ENCODE results near the gene COL18A1.

The COL18A1 gene

DNA sequence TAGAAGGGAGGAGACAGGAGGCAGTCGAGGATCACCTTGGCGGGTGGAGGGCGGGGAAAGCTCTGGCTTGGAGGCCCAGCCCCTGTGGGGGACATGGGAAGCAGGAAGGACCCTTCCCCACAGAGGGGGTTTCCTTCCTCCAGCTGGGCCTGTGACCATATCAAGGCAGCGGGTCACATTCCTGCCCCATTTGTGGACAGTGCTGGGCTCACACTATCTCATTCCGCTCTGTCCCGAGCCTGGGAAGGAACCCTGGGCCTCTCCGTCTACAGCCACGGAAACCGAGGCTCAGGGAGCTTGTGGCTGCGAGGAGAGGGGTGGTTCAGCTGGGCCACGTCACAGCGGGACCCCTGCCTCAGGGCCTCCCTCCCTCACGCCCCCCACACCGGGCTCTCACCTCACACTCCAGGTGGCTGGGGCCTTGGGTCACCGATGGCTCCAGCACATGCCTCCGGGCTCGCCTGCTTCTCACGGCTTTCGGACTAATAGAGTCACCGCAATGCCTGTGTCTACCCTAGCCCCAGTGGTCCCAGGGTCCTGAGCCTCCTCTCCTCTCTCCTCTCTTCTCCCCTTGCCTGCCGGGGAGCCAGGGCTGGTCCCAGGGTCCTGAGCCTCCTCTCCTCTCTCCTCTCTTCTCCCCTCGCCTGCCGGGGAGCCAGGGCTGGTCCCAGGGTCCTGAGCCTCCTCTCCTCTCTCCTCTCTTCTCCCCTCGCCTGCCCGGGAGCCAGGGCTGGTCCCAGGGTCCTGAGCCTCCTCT, 80.9 kb downstream of the COL18A1 start:
- no peak for DNase-seq (ENCODE audit: low read depth)
- H3K4me3 ChIP-seq (ENCODE audit: low read depth, low read length): no peak overlapping the region
- in situ Hi-C loops (cut with HindIII; ENCODE audit: low sequenced_read_pairs): no loop called here
- TF ChIP-seq, protein P1, sequence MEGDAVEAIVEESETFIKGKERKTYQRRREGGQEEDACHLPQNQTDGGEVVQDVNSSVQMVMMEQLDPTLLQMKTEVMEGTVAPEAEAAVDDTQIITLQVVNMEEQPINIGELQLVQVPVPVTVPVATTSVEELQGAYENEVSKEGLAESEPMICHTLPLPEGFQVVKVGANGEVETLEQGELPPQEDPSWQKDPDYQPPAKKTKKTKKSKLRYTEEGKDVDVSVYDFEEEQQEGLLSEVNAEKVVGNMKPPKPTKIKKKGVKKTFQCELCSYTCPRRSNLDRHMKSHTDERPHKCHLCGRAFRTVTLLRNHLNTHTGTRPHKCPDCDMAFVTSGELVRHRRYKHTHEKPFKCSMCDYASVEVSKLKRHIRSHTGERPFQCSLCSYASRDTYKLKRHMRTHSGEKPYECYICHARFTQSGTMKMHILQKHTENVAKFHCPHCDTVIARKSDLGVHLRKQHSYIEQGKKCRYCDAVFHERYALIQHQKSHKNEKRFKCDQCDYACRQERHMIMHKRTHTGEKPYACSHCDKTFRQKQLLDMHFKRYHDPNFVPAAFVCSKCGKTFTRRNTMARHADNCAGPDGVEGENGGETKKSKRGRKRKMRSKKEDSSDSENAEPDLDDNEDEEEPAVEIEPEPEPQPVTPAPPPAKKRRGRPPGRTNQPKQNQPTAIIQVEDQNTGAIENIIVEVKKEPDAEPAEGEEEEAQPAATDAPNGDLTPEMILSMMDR (IDR thresholded peaks at IDR 0.05; ENCODE audit: low read depth, low read length, missing control alignments): no peak

DNA sequence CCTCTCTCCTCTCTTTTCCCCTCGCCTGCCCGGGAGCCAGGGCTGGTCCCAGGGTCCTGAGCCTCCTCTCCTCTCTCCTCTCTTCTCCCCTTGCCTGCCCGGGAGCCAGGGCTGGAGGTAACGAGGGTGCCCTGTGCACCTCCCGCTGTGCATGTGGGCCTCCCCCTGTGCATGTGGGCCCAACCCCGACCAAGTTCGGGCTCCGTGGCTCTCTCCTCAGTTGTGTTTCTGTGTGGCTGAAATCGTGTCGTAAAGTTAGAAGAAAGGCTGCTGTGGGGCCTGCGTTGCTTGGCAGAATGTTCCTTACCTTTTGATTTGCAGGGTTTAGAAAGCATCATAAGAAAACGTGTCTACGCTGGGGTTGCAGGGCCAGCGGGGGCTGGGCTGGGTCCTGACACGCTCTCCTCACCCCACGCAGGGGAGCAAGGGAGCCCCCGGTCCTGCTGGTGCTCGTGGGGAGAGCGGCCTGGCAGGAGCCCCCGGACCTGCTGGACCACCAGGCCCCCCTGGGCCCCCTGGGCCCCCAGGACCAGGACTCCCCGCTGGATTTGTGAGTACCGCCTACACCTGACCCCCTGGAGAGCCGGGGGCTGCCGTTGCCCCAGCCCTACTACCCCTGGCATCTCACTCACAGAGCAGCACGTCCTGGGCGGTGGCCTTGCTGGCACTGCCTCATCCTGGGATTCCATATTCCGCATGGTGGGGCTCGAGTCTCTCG, 81.6 kb downstream of the COL18A1 start:
- in situ Hi-C loops (cut with HindIII; ENCODE audit: low sequenced_read_pairs): no loop called here
- no peak for DNase-seq (ENCODE audit: low read depth)
- H3K4me3 ChIP-seq (ENCODE audit: low read depth, low read length): no peak overlapping the region
- TF ChIP-seq, protein P1 (IDR thresholded peaks at IDR 0.05; ENCODE audit: low read depth, low read length, missing control alignments): no peak

DNA sequence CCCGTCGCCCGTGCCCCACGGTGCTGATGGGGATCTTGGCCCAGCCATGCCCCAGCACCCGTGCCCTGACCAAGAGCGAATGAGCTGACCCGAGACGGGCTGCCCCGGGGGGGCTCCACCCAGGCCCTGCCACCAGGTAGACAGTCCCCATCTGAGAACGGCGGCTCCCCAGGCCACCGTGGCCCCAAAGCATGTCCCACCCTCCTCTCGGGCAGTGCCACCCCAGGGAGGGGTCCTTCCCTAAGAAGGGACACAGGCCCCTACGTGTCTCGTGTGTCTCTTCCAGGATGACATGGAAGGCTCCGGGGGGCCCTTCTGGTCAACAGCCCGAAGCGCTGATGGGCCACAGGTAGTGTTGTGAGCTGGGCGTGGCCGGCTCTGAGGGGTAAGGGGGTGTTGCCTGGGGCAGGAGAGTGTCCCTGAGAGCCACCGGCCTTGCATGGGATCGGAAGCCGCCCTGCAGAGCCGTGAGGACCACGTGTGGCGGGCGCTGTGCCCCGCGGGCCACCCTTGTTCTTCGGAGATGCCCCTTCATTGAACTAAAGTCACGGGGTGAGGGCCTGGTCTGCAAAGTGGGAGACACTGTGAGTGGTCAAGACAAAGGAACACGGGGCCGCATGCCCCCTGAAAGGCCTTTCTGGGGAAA, 82.3 kb downstream of the COL18A1 start:
- in situ Hi-C loops (cut with HindIII; ENCODE audit: low sequenced_read_pairs): no loop called here
- no peak for DNase-seq (ENCODE audit: low read depth)
- TF ChIP-seq, protein P1 (IDR thresholded peaks at IDR 0.05; ENCODE audit: low read depth, low read length, missing control alignments): no peak
- H3K4me3 ChIP-seq (ENCODE audit: low read depth, low read length): no peak overlapping the region

DNA sequence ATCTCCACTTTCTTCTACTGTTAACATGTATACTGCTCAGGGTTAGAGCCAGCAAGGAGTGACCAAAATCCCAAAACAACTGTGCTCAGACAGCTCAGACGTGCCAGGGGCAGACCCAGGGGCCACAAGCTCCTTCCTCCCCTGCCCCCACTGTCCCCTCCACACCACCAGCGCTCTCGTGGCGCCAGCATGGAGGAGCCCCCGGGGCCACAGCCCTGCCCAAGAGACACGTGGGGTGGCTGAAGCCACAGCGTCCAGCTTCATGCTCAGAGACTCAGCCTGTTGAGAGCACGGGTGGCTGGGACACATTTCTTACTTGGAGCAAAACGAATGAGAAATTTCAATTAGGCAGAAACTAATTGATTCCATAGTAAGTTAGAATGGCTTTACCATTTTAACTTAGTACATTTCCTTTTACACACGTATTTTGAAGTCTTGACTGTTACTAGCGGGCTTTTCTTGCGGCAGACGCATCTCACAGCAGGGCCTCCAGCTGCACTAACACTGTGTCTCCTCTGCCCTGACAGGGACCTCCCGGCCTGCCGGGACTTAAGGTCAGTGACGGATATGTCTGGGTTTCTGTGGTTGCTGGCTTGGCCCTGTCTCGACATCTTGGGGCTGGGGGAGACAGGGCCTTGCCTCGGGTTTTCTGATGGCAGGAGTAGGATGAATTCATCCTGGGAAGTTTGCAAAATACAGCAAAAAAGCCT, 83.1 kb downstream of the COL18A1 start:
- in situ Hi-C loops (cut with HindIII; ENCODE audit: low sequenced_read_pairs): no loop called here
- TF ChIP-seq, protein P1 (IDR thresholded peaks at IDR 0.05; ENCODE audit: low read depth, low read length, missing control alignments): no peak
- H3K4me3 ChIP-seq (ENCODE audit: low read depth, low read length): no peak overlapping the region
- DNase-seq (ENCODE audit: low read depth): no peak

DNA sequence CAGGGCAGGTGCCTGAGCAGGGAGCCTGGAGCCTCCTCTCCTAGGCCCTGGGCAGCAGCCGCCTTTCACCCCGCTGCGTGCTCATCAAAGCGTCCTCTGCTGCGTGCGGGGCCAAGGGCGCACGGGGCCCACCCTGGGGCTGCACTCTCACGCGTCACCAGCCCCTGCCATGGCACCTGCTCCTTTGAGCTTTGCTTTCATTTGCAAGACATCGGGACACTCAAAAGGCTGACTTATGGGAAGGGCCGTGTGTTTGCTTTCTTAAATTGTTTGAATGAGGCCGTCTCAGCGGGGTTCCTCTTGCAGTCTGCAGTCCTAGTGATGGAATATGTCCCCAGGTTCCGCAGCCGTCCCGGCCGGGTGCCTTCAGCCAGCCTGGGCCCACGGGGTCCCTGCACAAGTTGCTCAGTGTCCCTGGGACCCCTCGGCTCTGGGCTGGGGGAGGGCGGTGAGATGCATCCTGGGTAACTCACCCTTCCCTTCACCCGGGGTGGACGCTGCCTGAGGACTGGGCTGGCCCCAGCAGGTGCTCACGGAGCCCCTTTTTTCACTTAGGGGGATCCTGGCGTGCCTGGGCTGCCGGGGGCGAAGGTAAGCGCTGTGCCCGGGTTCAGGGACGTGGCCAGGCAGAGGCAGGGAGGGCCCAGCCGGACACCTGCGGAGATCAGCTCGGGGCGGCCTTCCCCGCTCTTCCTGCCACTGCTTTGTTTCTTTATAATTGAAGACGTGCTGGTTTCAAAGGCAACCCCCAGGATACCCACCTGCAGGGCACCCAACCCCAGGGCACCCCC, 84.2 kb downstream of the COL18A1 start:
- TF ChIP-seq, protein P1 (IDR thresholded peaks at IDR 0.05; ENCODE audit: low read depth, low read length, missing control alignments): no peak

DNA sequence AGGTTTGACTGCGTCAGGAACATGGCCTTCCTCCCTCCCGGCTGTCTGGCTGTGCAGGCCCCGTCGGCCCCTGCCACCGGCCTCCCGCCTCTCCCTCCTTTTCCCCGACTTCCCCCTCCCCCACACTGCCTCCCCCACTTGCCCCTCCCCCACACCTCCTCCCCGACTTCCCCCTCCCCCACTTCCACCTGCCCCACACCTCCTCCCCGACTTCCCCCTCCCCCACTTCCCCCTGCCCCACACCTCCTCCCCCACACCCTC, 84.7 kb downstream of the COL18A1 start:
- H3K4me3 ChIP-seq (ENCODE audit: low read depth, low read length): no peak overlapping the region
- in situ Hi-C loops (cut with HindIII; ENCODE audit: low sequenced_read_pairs): no loop called here
- TF ChIP-seq, protein P1 (IDR thresholded peaks at IDR 0.05; ENCODE audit: low read depth, low read length, missing control alignments): no peak
- no peak for DNase-seq (ENCODE audit: low read depth)

More for the DNA sequence above, 84.2 kb downstream of the COL18A1 start:
- DNase-seq (ENCODE audit: low read depth): no peak
- in situ Hi-C loops (cut with HindIII; ENCODE audit: low sequenced_read_pairs): no loop called here
- no peak overlapping the region for H3K4me3 ChIP-seq (ENCODE audit: low read depth, low read length)

All from astrocyte of the cerebellum (primary cell).